Ovary (tissue), 9 donors: Measurements from ENCODE around the gene TBX19. TPM values are rescaled to one million over a fixed set of nuclear protein-coding genes. Genes with fewer than 3 reads are reported as not detected.

ENCODE experiments used
- DNase-seq, 5 donors: peaks; one replicate each; pipeline ENCODE4 v3.0.0-alpha.2; 2019 to 2020
- H3K27ac ChIP-seq, 2 donors: fragments of 200-600 bp; one replicate each; pipeline versions ENCODE4 v1.5.1 to v1.8.0; 2019 to 2022
- H3K27me3 ChIP-seq: fragments of 200-600 bp; one replicate; pipeline ENCODE4 v1.8.0; 2022
- H3K36me3 ChIP-seq: fragments of 200-600 bp; sonication (generic); one replicate; pipeline ENCODE4 v1.5.1; 2019
- H3K4me1 ChIP-seq: one replicate; pipeline ENCODE4 v1.8.1; 2013; ENCODE audit warnings: mild to moderate bottlenecking, moderate library complexity; ENCODE audit not compliant: insufficient read depth
- H3K4me3 ChIP-seq: fragments of 200-600 bp; sonication (generic); one replicate; pipeline ENCODE4 v1.5.1; 2017
- H3K9me3 ChIP-seq, 2 donors: fragments of 200-600 bp in 1 of 2; sonication (generic) in 1 of 2; one replicate each; pipeline versions ENCODE4 v1.5.1 to v1.8.1; 2013 to 2019; ENCODE audit warnings: mild to moderate bottlenecking in 1 of 2, moderate library complexity in 1 of 2
- EP300 ChIP-seq: sonication (generic); formaldehyde crosslinking; IDR thresholded peaks from one replicate; pipeline ENCODE4 v1.6.1; 2017; ENCODE audit warnings: antibody characterized with exemption
- POLR2A ChIP-seq: fragments of 450-650 bp; IDR thresholded peaks from one replicate; pipeline ENCODE4 v1.6.1; 2017; ENCODE audit warnings: antibody characterized with exemption, mild to moderate bottlenecking, moderate library complexity
- WGBS, 3 donors: extraction: QIAGEN DNeasy Blood & Tissue Kit in 1 of 3; methylation state at CpG; one replicate each; pipeline versions ENCODE4 v1.1.5 to v1.1.7; 2013 to 2017; 5-methylcytosine and 5-hydroxymethylcytosine counted together
- intact Hi-C, 4 donors: fragments of 100-400 bp; cut with DNase I; formaldehyde crosslinking; loops; one replicate each; pipeline versions ENCODE4 v1.11.0 to v1.15.1; 2022 to 2023
- polyA plus RNA-seq, 2 donors: library from polyadenylated mRNA; stranded (reverse); fragments of 200-250 nt in 1 of 2; fragments of 350-450 nt in 1 of 2; fragmentation: Illumina TruSeq in 1 of 2; extraction: RNeasy Lipid Tissue Mini Kit (QIAGEN cat#74804) in 1 of 2; gene quantifications; one replicate each; pipeline ENCODE4 v1.2.3, GENCODE V29; 2013 to 2014
- total RNA-seq, 7 donors: library from RNA; depleted of rRNA in 2 of 7; stranded (reverse); fragments of >200 nt in 2 of 7; fragmentation: NEBNext Ultra II Directional in 3 of 7; extraction: Animal tissue kit (Norgen Biotek cat#: 25700) in 3 of 7; gene quantifications; one replicate each; pipeline versions ENCODE4 v1.1.0 to v1.2.4, GENCODE V29; 2016 to 2023
- TF ChIP-seq, protein P1 (sequence below), 3 donors: fragments of 450-650 bp in 2 of 3; fragments of 200-600 bp in 1 of 3; IDR thresholded peaks; one replicate each; pipeline versions ENCODE4 v1.5.1 to v1.8.0; 2016 to 2022; ENCODE audit warnings: antibody characterized with exemption in 3 of 3, mild to moderate bottlenecking in 1 of 3
- donor health status: DM: no; HTN: no; CAD: no; lungs with moderate emphysema.
- donor health status: DM: no; HTN: no; CAD: no.
- donor health status: Bipolar disorder and iron deficiency.
- donor health status: DM: yes; HTN: yes; CAD: no.
- donor health status: DM: no; HTN: no; CAD: no.
- donor health status: DM: yes; HTN: yes; CAD: no.

TBX19 gene
- total and polyA plus RNA-seq, 9 donors, result 0.92 to 4.1 (median 3.7) TPM

DNA sequence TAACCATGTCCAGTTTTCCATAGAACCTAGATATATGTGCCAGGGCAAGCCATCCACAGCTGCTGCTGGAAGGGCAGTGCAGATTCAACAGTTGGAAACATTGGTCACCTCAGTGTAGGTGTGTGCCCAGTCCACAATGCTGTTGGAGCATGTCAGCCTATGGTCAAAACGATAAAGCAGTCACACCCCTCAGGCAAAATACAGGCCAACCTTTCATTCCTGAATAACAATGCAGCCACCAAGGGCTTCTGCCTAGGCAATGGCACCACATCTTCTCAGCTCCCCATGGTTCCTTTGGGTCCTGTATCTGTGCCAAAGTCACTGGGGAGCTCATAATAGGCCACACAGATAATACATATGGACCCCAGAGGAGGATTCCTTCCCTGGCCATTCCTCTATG is 15.1 kb upstream of the TBX19 start:
- TF ChIP-seq POLR2A, result no peak
- TF ChIP-seq EP300, result no peak
- TF ChIP-seq, protein P1, sequence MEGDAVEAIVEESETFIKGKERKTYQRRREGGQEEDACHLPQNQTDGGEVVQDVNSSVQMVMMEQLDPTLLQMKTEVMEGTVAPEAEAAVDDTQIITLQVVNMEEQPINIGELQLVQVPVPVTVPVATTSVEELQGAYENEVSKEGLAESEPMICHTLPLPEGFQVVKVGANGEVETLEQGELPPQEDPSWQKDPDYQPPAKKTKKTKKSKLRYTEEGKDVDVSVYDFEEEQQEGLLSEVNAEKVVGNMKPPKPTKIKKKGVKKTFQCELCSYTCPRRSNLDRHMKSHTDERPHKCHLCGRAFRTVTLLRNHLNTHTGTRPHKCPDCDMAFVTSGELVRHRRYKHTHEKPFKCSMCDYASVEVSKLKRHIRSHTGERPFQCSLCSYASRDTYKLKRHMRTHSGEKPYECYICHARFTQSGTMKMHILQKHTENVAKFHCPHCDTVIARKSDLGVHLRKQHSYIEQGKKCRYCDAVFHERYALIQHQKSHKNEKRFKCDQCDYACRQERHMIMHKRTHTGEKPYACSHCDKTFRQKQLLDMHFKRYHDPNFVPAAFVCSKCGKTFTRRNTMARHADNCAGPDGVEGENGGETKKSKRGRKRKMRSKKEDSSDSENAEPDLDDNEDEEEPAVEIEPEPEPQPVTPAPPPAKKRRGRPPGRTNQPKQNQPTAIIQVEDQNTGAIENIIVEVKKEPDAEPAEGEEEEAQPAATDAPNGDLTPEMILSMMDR (IDR thresholded peaks at IDR 0.05), result no peak
- WGBS, 3 donors, result 94 to 100% (median 100%) methylated on average over 1 of the region's 1 CpG
- Histone ChIP-seq H3K4me3 (no peak overlapping the region), H3K9me3 (no peaks in the 10 kb centered on the region), H3K36me3 (no peaks in the 10 kb centered on the region), H3K4me1 (peaks cover 8% of the 10 kb centered on the region), H3K27ac (no peak overlapping the region), H3K27me3 (no peaks in the 10 kb centered on the region)
- DNase-seq, result no peak
- intact Hi-C loops, result no loop called here

DNA sequence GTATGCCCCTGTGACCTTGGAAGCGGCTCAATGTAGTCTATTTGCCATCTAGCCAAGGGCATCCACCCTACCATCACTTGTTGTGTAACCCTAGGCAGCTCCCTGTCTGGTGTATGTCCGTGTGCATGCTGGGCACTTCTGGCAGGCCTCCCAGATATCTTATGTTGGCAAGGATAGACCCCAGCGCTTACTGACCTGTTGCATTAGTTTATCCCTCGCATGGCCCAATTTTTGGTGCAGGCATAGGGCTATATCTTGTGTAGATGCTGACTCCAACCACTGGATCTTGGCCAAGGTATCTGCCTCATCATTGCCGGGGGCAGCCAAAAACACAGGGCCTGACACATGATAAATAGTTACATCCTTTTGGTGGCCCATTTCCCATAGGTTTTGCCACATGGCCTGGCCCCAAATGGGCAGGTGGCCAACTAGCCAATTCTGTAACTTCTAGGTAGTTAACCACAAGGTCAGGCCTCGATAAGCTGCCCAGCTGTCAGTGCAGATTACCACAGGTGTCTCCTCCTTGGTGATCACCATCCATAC is 14.0 kb upstream of the TBX19 start:
- Histone ChIP-seq H3K36me3 (no peaks in the 10 kb centered on the region), H3K9me3 (no peaks in the 10 kb centered on the region), H3K27ac (no peak overlapping the region), H3K27me3 (no peaks in the 10 kb centered on the region), H3K4me1 (peaks cover 5% of the 10 kb centered on the region), H3K4me3 (no peak overlapping the region)
- 69 to 89% (median 79%) methylated on average over 6 of the region's 6 CpGs for WGBS, 3 donors
- intact Hi-C loops, result no loop called here
- no peak for DNase-seq
- TF ChIP-seq EP300 (no peak), POLR2A (no peak)
- TF ChIP-seq, protein P1 (IDR thresholded peaks at IDR 0.05), result no peak

DNA sequence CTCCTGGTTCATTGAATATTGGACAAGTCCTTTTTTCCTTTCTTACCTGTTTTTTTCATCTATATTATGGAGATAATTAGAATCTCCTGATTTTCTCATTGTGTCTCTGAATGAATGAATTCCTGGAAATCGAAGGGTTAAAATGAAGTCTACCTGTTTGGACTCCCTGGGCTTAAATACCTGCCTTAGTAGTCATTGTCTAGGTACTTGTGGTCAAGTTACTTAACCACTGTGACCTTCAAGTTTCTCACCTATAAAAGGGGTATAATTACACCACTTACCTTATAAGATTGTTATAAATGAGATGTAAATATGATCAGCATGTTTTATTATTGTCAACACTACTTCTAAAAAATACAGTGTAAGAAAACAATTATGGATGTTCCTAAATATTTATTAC is 9.0 kb upstream of the TBX19 start:
- TF ChIP-seq POLR2A, result no peak

DNA sequence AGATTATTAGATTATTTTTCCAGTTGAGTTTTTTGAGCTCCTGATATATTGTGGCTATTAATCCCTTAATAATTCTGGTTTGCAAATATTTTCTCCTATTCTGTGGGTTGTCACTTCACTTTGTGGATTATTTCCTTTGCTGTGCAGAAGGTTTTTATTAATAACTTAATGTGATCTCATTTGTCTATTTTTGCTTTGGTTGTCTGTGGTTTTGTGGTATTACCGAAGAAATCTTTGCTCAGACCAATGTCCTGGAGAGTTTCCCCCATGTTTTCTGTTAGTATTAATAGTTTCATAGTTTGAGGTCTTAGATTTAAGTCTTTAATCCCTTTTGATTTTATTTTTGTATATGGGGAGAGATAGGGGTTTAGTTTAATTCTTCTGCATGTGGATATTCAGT is 7.1 kb upstream of the TBX19 start:
- Histone ChIP-seq H3K4me3 (no peak overlapping the region), H3K27me3 (no peaks in the 10 kb centered on the region), H3K36me3 (no peaks in the 10 kb centered on the region), H3K4me1 (no peaks in the 10 kb centered on the region), H3K9me3 (no peaks in the 10 kb centered on the region), H3K27ac (no peak overlapping the region)
- TF ChIP-seq, protein P1 (IDR thresholded peaks at IDR 0.05), result no peak
- TF ChIP-seq POLR2A (no peak), EP300 (no peak)
- intact Hi-C loops, result no loop called here
- no peak for DNase-seq
- WGBS, 3 donors, result 26 to 43% (median 36%) methylated on average over 1 of the region's 1 CpG

More for the DNA sequence above, 9.0 kb upstream of the TBX19 start:
- no peaks in the 10 kb centered on the region for H3K36me3 ChIP-seq
- H3K27me3 ChIP-seq, result no peaks in the 10 kb centered on the region
- no peaks in the 10 kb centered on the region for H3K4me1 ChIP-seq
- H3K4me3 ChIP-seq, result no peak overlapping the region
- H3K27ac ChIP-seq, result no peak overlapping the region
- H3K9me3 ChIP-seq, result no peaks in the 10 kb centered on the region
- intact Hi-C loops, result no loop called here
- no peak for DNase-seq
- WGBS, 3 donors, result 87 to 94% (median 92%) methylated on average over 1 of the region's 1 CpG

DNA sequence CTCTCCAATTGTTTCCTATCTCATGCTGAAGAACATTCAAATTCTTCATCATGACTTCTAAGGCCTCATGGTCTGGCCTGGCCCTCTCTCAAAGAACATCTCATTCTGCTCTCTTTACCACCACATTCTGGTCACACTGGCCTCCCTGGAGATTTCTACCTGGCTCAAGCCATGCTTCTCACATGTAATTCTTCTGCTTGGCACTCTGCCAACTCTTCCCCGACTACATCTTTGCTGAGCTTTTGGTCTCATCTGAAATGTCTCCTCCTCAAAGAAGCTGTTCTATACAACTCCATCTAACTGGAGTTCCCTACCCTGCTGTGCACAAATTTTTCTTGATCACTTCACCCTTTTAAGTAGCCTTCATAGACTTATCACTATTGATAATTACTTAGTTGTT is 1.4 kb upstream of the TBX19 start:
- H3K27me3 ChIP-seq, result no peaks in the 10 kb centered on the region
- H3K4me3 ChIP-seq, result no peak overlapping the region
- intact Hi-C loops, result no loop called here
- no peaks in the 10 kb centered on the region for H3K4me1 ChIP-seq
- WGBS, 3 donors, result 80 to 97% (median 91%) methylated on average over 1 of the region's 1 CpG
- H3K9me3 ChIP-seq, result no peaks in the 10 kb centered on the region
- no peak overlapping the region for H3K27ac ChIP-seq
- TF ChIP-seq, protein P1 (IDR thresholded peaks at IDR 0.05), result no peak
- TF ChIP-seq POLR2A (no peak), EP300 (no peak)
- no peak for DNase-seq
- H3K36me3 ChIP-seq, result no peaks in the 10 kb centered on the region
